BLaER1 (cell line): ENCODE results near the gene SLCO2A1.
A peak's percentile ranks its signal among the peaks of the same experiment; 100 is the strongest.

ENCODE experiments used
- H3K27ac ChIP-seq: shearing (Covaris generic); formaldehyde crosslinking; 2 replicates; pipeline ENCODE4 v1.8.1; 2022
- H3K27me3 ChIP-seq: shearing (Covaris generic); formaldehyde crosslinking; 2 replicates; pipeline ENCODE4 v1.8.1; 2022
- H3K36me3 ChIP-seq: shearing (Covaris generic); formaldehyde crosslinking; 2 replicates; pipeline ENCODE4 v1.8.1; 2022
- H3K4me1 ChIP-seq: shearing (Covaris generic); formaldehyde crosslinking; 2 replicates; pipeline ENCODE4 v1.8.1; 2022
- H3K4me2 ChIP-seq: shearing (Covaris generic); formaldehyde crosslinking; 2 replicates; pipeline ENCODE4 v1.8.1; 2022
- H3K4me3 ChIP-seq: shearing (Covaris generic); formaldehyde crosslinking; 2 replicates; pipeline ENCODE4 v1.8.1; 2022
- H3K9ac ChIP-seq: shearing (Covaris generic); formaldehyde crosslinking; 2 replicates; pipeline ENCODE4 v1.8.1; 2022
- H3K9me3 ChIP-seq: shearing (Covaris generic); formaldehyde crosslinking; 2 replicates; pipeline ENCODE4 v1.8.1; 2022
- H4K20me1 ChIP-seq: shearing (Covaris generic); formaldehyde crosslinking; 2 replicates; pipeline ENCODE4 v1.8.1; 2022
- Cebpa-rat ChIP-seq: shearing (Covaris generic); IDR thresholded peaks from 2 replicates; pipeline ENCODE4 v1.8.1; 2022

SLCO2A1 gene

GRCh38 chr3:134054231-134054630, 24.5 kb upstream of the SLCO2A1 start:
- H3K4me2 ChIP-seq: 0 out of 2 replicates have a peak overlapping the region, but pooled peaks have one; percentile 23
- H3K27ac ChIP-seq: no peak overlapping the region
- no peak for TF ChIP-seq Cebpa-rat
- H3K27me3 ChIP-seq: no peaks in the 10 kb centered on the region
- H3K4me1 ChIP-seq: peaks cover 10% of the 10 kb centered on the region
- no peak overlapping the region for H3K4me3 ChIP-seq
- H4K20me1 ChIP-seq: no peaks in the 10 kb centered on the region
- no peak overlapping the region for H3K9ac ChIP-seq
- no peaks in the 10 kb centered on the region for H3K36me3 ChIP-seq
- H3K9me3 ChIP-seq: 0 out of 2 replicates have a peak, but pooled peaks cover 9% of the 10 kb centered on the region

- no peak for TF ChIP-seq Cebpa-rat
- Histone ChIP-seq H3K9ac (no peak overlapping the region), H3K9me3 (0 out of 2 replicates have a peak, but pooled peaks cover 9% of the 10 kb centered on the region), H3K4me2 (no peak overlapping the region), H4K20me1 (no peaks in the 10 kb centered on the region), H3K4me1 (peaks cover 10% of the 10 kb centered on the region), H3K36me3 (no peaks in the 10 kb centered on the region), H3K27ac (no peak overlapping the region), H3K27me3 (no peaks in the 10 kb centered on the region), H3K4me3 (no peak overlapping the region)
Measured at GRCh38 chr3:134052370-134052769, 22.6 kb upstream of the SLCO2A1 start.

DNA sequence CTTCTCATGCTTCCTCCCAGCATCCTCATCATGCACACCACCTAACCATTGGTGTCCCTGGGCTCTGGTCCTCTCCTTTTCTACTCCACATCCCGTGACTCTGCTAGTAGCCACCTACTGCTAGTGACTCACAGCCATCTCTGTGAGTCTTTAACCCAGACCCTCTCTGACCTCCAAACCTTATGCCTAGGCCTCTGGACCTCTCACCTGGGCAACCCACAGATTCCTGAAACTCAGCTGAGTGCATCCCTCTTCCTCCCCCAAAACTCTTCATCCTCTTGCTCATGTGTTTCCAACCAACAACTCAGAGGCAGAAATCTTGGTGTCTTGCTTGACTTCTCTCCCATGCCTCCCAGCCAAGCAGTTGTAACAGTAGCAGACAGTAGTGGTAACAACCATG, 20.0 kb upstream of the SLCO2A1 start:
- H3K36me3 ChIP-seq: no peaks in the 10 kb centered on the region
- no peak overlapping the region for H3K4me2 ChIP-seq

GRCh38 chr3:134048278-134048996, 18.7 kb upstream of the SLCO2A1 start:
- no peak for TF ChIP-seq Cebpa-rat
- H3K4me3 ChIP-seq: no peak overlapping the region
- no peaks in the 10 kb centered on the region for H3K4me1 ChIP-seq
- H3K27ac ChIP-seq: no peak overlapping the region
- H3K9me3 ChIP-seq: peaks cover 37% of the 10 kb centered on the region
- no peak overlapping the region for H3K4me2 ChIP-seq
- H4K20me1 ChIP-seq: no peaks in the 10 kb centered on the region
- no peaks in the 10 kb centered on the region for H3K36me3 ChIP-seq
- H3K9ac ChIP-seq: no peak overlapping the region
- H3K27me3 ChIP-seq: no peaks in the 10 kb centered on the region

More for the DNA sequence above, 20.0 kb upstream of the SLCO2A1 start:
- no peaks in the 10 kb centered on the region for H3K27me3 ChIP-seq
- no peaks in the 10 kb centered on the region for H4K20me1 ChIP-seq
- peaks cover 5% of the 10 kb centered on the region for H3K4me1 ChIP-seq
- no peak for TF ChIP-seq Cebpa-rat
- no peak overlapping the region for H3K4me3 ChIP-seq
- H3K9ac ChIP-seq: no peak overlapping the region
- H3K9me3 ChIP-seq: peaks cover 30% of the 10 kb centered on the region
- no peak overlapping the region for H3K27ac ChIP-seq

DNA sequence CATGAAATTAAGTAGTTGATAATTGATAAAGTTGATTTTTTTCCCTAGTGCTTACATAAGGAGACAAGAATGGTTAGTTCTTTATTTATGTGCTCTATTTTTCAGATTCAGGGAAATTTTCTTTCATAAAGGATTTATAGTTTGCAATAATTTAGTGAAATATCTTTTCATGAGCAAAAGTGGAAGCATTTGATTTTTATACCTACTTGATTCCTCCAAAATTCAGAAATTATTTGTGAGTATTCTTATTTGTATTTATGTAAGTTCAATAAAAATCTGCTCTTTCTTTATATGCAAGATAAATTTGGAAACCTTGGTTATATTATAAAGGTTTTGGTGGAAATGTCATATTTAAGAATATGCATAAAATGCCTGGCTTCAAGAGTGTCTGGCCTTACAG, 14.7 kb upstream of the SLCO2A1 start:
- no peak overlapping the region for H3K9ac ChIP-seq
- H3K36me3 ChIP-seq: no peaks in the 10 kb centered on the region
- H3K4me1 ChIP-seq: no peaks in the 10 kb centered on the region
- no peak overlapping the region for H3K4me2 ChIP-seq
- H3K27ac ChIP-seq: no peak overlapping the region
- no peaks in the 10 kb centered on the region for H4K20me1 ChIP-seq
- H3K9me3 ChIP-seq: peaks cover 51% of the 10 kb centered on the region
- no peak overlapping the region for H3K4me3 ChIP-seq
- no peaks in the 10 kb centered on the region for H3K27me3 ChIP-seq
- TF ChIP-seq Cebpa-rat: no peak

- H3K36me3 ChIP-seq: no peaks in the 10 kb centered on the region
- H4K20me1 ChIP-seq: no peaks in the 10 kb centered on the region
- no peak overlapping the region for H3K27ac ChIP-seq
- no peak overlapping the region for H3K9ac ChIP-seq
- no peaks in the 10 kb centered on the region for H3K4me1 ChIP-seq
- TF ChIP-seq Cebpa-rat: no peak
- no peak overlapping the region for H3K4me3 ChIP-seq
- H3K4me2 ChIP-seq: no peak overlapping the region
- H3K9me3 ChIP-seq: peaks cover 34% of the 10 kb centered on the region
- no peaks in the 10 kb centered on the region for H3K27me3 ChIP-seq
Measured at GRCh38 chr3:134040066-134040465, 10.3 kb upstream of the SLCO2A1 start.

DNA sequence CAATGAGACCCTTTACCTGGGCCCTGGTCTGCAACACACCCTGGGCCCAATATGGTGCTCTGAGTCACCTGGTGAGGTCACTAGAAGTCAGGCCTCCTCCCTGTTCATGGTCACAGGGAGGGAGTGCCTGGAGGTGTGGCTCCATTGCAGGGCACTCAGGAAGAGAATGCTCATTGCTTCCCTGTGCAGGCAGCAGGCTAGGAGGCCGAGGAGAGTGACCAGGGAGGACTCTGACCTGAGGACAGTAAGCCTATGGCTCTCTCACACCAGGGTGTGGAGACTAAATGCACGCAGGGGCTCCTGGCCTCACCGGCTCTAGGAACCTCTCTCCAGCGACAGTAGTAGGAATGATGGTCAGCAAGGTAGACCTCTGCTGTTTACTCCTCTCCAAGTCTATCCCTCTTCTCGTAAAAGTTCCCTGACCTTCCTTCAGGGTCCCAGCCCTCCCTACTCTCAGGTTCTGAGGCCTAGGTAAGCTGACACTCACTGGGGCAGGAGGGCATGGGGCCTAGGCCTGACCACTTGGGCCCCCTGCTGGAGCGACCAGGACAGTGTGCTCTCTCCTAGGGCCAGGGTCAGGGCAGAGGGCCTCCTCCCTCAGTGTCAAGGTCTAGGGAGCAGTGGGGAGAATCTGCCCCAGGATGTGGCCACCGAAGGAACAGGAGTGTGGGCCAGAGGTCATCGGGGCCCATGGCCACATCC, 9.6 kb upstream of the SLCO2A1 start:
- peaks cover 27% of the 10 kb centered on the region for H3K9me3 ChIP-seq
- no peak overlapping the region for H3K4me2 ChIP-seq
- no peak for TF ChIP-seq Cebpa-rat
- H3K36me3 ChIP-seq: no peaks in the 10 kb centered on the region
- H3K27ac ChIP-seq: no peak overlapping the region
- H3K27me3 ChIP-seq: no peaks in the 10 kb centered on the region
- H4K20me1 ChIP-seq: no peaks in the 10 kb centered on the region
- no peak overlapping the region for H3K4me3 ChIP-seq
- H3K9ac ChIP-seq: no peak overlapping the region
- no peaks in the 10 kb centered on the region for H3K4me1 ChIP-seq

DNA sequence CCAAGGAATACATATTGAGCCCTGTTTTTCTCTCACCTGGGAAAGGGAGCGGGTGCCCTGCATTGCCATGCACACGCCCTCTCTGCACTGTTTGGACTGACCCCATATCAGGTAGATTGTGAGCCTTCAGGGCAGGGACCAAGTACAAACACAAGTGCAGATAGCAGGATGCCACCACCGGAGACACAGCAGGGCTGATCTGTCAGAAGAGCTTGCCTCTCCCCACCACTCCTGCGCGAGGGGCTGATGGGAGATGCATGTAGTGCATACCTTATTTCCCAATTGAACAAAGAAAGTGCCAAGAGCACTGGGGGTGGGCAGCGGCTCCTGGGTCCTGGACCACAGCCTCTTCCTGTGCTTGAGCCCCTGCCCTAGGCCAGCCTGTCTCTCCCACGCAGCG, 9.0 kb upstream of the SLCO2A1 start:
- no peaks in the 10 kb centered on the region for H3K27me3 ChIP-seq
- H3K9ac ChIP-seq: no peak overlapping the region
- H3K9me3 ChIP-seq: peaks cover 21% of the 10 kb centered on the region
- no peaks in the 10 kb centered on the region for H3K36me3 ChIP-seq
- no peaks in the 10 kb centered on the region for H3K4me1 ChIP-seq
- TF ChIP-seq Cebpa-rat: no peak
- no peak overlapping the region for H3K4me2 ChIP-seq
- H4K20me1 ChIP-seq: no peaks in the 10 kb centered on the region
- no peak overlapping the region for H3K4me3 ChIP-seq
- H3K27ac ChIP-seq: no peak overlapping the region

GRCh38 chr3:134038071-134038491, 8.4 kb upstream of the SLCO2A1 start:
- Histone ChIP-seq H3K4me1 (no peaks in the 10 kb centered on the region), H4K20me1 (no peaks in the 10 kb centered on the region), H3K9ac (no peak overlapping the region), H3K36me3 (no peaks in the 10 kb centered on the region), H3K27me3 (no peaks in the 10 kb centered on the region), H3K27ac (no peak overlapping the region), H3K4me3 (no peak overlapping the region), H3K4me2 (no peak overlapping the region), H3K9me3 (peaks cover 15% of the 10 kb centered on the region)
- TF ChIP-seq Cebpa-rat: no peak

DNA sequence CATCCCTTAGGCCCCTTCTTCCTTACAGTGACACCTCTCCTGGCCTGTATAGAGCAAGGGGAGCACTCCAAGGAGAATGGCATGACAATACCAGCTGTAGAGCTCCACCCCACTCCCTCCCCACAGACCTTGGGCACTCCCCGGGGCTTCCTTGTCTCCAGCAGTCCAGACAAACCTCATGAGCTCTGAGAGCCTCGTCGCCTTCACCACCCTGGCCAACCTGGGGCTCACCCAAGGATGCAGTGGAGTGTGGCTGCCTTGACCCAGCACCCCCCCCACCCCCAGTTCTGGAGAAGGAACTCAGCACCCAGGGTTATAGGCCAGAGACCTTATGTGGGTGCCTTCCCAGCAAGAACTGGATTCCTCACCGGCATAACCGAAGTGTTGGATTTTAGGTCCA, 7.4 kb upstream of the SLCO2A1 start:
- no peak overlapping the region for H3K27ac ChIP-seq
- H3K4me3 ChIP-seq: no peak overlapping the region
- H3K9ac ChIP-seq: no peak overlapping the region
- no peaks in the 10 kb centered on the region for H3K36me3 ChIP-seq
- no peaks in the 10 kb centered on the region for H3K4me1 ChIP-seq
- H4K20me1 ChIP-seq: no peaks in the 10 kb centered on the region
- no peaks in the 10 kb centered on the region for H3K27me3 ChIP-seq
- no peak overlapping the region for H3K4me2 ChIP-seq
- H3K9me3 ChIP-seq: peaks cover 5% of the 10 kb centered on the region
- TF ChIP-seq Cebpa-rat: no peak
